ENCODE data around the gene MUC5B. TPM values are rescaled to one million over a fixed set of nuclear protein-coding genes. Genes with fewer than 3 reads are reported as not detected.

Gene MUC5B
- total RNA-seq, 1 donor from 2014 or later: not detected

GRCh38 chr11:1177771-1178090, 45.1 kb upstream of the MUC5B start:
- H3K4me1 Mint-ChIP-seq: no peaks in the 10 kb centered on the region

DNA sequence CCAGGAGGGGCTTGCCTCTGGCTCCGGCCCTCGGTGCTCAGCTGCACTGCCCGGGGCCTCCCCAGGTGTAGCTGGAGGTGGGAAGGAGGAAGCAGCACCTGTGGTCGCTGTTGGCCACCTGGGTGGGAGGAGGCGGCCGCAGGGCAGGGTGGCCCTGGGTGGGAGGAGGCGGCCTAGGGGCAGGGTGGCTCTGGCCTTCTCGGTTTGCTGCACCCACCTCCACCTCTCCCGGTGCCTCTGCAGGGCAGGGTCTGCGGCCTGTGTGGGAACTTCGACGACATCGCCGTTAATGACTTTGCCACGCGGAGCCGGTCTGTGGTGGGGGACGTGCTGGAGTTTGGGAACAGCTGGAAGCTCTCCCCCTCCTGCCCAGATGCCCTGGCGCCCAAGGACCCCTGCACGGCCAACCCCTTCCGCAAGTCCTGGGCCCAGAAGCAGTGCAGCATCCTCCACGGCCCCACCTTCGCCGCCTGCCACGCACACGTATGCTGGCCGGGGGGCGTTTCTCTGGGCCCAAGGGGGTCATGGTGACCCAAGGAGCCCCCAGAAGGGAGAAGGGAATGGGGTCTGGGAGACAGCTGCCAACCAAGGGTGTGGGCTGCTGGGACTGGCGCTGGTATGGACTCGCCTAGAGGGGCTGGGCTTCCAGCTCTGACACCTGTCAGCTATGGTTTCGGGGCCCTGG, 44.5 kb upstream of the MUC5B start:
- H3F3A ChIP-seq (ENCODE audit: low read depth): no peaks in the 10 kb centered on the region
- H3K4me3 Mint-ChIP-seq: no peak overlapping the region
- no peak for DNase-seq (ENCODE audit: low spot score)
- no peaks in the 10 kb centered on the region for H3K36me3 Mint-ChIP-seq
- H3K27ac Mint-ChIP-seq: no peak overlapping the region
- H3K27ac ChIP-seq: no peak overlapping the region
- H3K9me3 ChIP-seq (ENCODE audit: low read depth): no peaks in the 10 kb centered on the region
- H3K4me3 ChIP-seq: no peak overlapping the region
- no peaks in the 10 kb centered on the region for H3K36me3 ChIP-seq
- H3K9ac ChIP-seq: no peak overlapping the region
- no peaks in the 10 kb centered on the region for H3K4me1 Mint-ChIP-seq
- H4K20me1 ChIP-seq (ENCODE audit: low read depth): no peaks in the 10 kb centered on the region
- H3K79me2 ChIP-seq (ENCODE audit: low read depth): no peaks in the 10 kb centered on the region
- no peak overlapping the region for H3K4me2 ChIP-seq
- H2AFZ ChIP-seq (replicated peaks): no peak overlapping the region
- no peak for TF ChIP-seq CTCF (IDR thresholded peaks at IDR 0.05)
- TF ChIP-seq EZH2phosphoT487 (IDR thresholded peaks at IDR 0.05): no peak
- TF ChIP-seq EZH2 (IDR thresholded peaks at IDR 0.05): no peak
- H3K9me3 Mint-ChIP-seq: peaks cover 6% of the 10 kb centered on the region
- H3K27me3 ChIP-seq: no peaks in the 10 kb centered on the region
- no peaks in the 10 kb centered on the region for H3K4me1 ChIP-seq
- H3K27me3 Mint-ChIP-seq (ENCODE audit: insufficient read depth, low read depth): peaks cover 7% of the 10 kb centered on the region

More at GRCh38 chr11:1177771-1178090, 45.1 kb upstream of the MUC5B start:
- H3K27me3 ChIP-seq: no peaks in the 10 kb centered on the region
- H3K27ac ChIP-seq: no peak overlapping the region
- no peak for TF ChIP-seq EZH2phosphoT487 (IDR thresholded peaks at IDR 0.05)
- TF ChIP-seq EZH2 (IDR thresholded peaks at IDR 0.05): no peak
- TF ChIP-seq CTCF (IDR thresholded peaks at IDR 0.05): no peak
- no peak overlapping the region for H3K4me3 ChIP-seq
- H3K4me1 ChIP-seq: no peaks in the 10 kb centered on the region
- Mint-ChIP-seq H3K9me3 (peaks cover 6% of the 10 kb centered on the region), H3K36me3 (no peaks in the 10 kb centered on the region), H3K27me3 (ENCODE audit: insufficient read depth, low read depth) (peaks cover 7% of the 10 kb centered on the region), H3K4me3 (no peak overlapping the region), H3K27ac (no peak overlapping the region)
- H3K79me2 ChIP-seq (ENCODE audit: low read depth): no peaks in the 10 kb centered on the region
- no peaks in the 10 kb centered on the region for H3F3A ChIP-seq (ENCODE audit: low read depth)
- H4K20me1 ChIP-seq (ENCODE audit: low read depth): no peaks in the 10 kb centered on the region
- no peak for DNase-seq (ENCODE audit: low spot score)
- H3K9ac ChIP-seq: no peak overlapping the region
- no peaks in the 10 kb centered on the region for H3K9me3 ChIP-seq (ENCODE audit: low read depth)
- H3K4me2 ChIP-seq: no peak overlapping the region
- no peaks in the 10 kb centered on the region for H3K36me3 ChIP-seq
- H2AFZ ChIP-seq (replicated peaks): no peak overlapping the region

GRCh38 chr11:1178906-1179305, 44.0 kb upstream of the MUC5B start:
- Mint-ChIP-seq H3K27me3 (ENCODE audit: insufficient read depth, low read depth) (peaks cover 7% of the 10 kb centered on the region), H3K4me1 (no peaks in the 10 kb centered on the region), H3K4me3 (no peak overlapping the region), H3K9me3 (peaks cover 6% of the 10 kb centered on the region), H3K36me3 (no peaks in the 10 kb centered on the region), H3K27ac (no peak overlapping the region)
- Histone ChIP-seq H3K9me3 (ENCODE audit: low read depth) (no peaks in the 10 kb centered on the region), H4K20me1 (ENCODE audit: low read depth) (no peaks in the 10 kb centered on the region), H2AFZ (replicated peaks) (no peak overlapping the region), H3K4me1 (no peaks in the 10 kb centered on the region), H3K27me3 (no peaks in the 10 kb centered on the region), H3K79me2 (ENCODE audit: low read depth) (no peaks in the 10 kb centered on the region), H3K4me2 (no peak overlapping the region), H3F3A (ENCODE audit: low read depth) (no peaks in the 10 kb centered on the region), H3K27ac (no peak overlapping the region), H3K9ac (no peak overlapping the region), H3K36me3 (no peaks in the 10 kb centered on the region), H3K4me3 (no peak overlapping the region)
- DNase-seq (ENCODE audit: low spot score): no peak
- no peak for TF ChIP-seq EZH2 (IDR thresholded peaks at IDR 0.05)
- TF ChIP-seq EZH2phosphoT487 (IDR thresholded peaks at IDR 0.05): no peak
- no peak for TF ChIP-seq CTCF (IDR thresholded peaks at IDR 0.05)

All from neural progenitor cell (in vitro differentiated cells).